Glutamatergic neuron (in vitro differentiated cells): ENCODE results near the gene MRC1. TPM values are rescaled to one million over a fixed set of nuclear protein-coding genes. Genes with fewer than 3 reads are reported as not detected.

Experiments
- DNase-seq: peaks from one replicate; pipeline ENCODE4 v3.0.0; 2022
- H3K27ac Mint-ChIP-seq: one replicate; pipeline ENCODE4 v1.8.0; 2020; ENCODE audit warnings: mild to moderate bottlenecking, mixed read lengths, inconsistent platforms; ENCODE audit not compliant: unreplicated experiment
- H3K27me3 Mint-ChIP-seq: one replicate; pipeline ENCODE4 v1.8.0; 2020; ENCODE audit warnings: mild to moderate bottlenecking, moderate library complexity, mixed read lengths, inconsistent platforms; ENCODE audit not compliant: unreplicated experiment
- H3K36me3 Mint-ChIP-seq: one replicate; pipeline ENCODE4 v1.8.0; 2020; ENCODE audit warnings: mild to moderate bottlenecking, mixed read lengths, inconsistent platforms; ENCODE audit not compliant: unreplicated experiment
- H3K4me1 Mint-ChIP-seq: one replicate; pipeline ENCODE4 v1.8.0; 2020; ENCODE audit warnings: mild to moderate bottlenecking, low read depth, mixed read lengths, inconsistent platforms; ENCODE audit not compliant: unreplicated experiment
- H3K4me3 Mint-ChIP-seq: one replicate; pipeline ENCODE4 v1.8.0; 2020; ENCODE audit warnings: mild to moderate bottlenecking, mixed read lengths, inconsistent platforms; ENCODE audit not compliant: unreplicated experiment
- H3K9me3 Mint-ChIP-seq: one replicate; pipeline ENCODE4 v1.8.0; 2020; ENCODE audit warnings: mild to moderate bottlenecking, moderate library complexity, mixed read lengths, inconsistent platforms; ENCODE audit not compliant: unreplicated experiment
- total RNA-seq: library from RNA; stranded (reverse); fragmentation: NEBNext Ultra II Directional; extraction: Animal tissue kit (Norgen Biotek cat#: 25700); gene quantifications from one replicate; pipeline ENCODE4 v1.2.1, GENCODE V29; 2021; ENCODE audit not compliant: unreplicated experiment
- TF ChIP-seq, protein P1 (sequence below): fragments of 200-600 bp; sonication (generic); IDR thresholded peaks from one replicate; pipeline ENCODE4 v1.5.0; 2021; ENCODE audit not compliant: partially characterized antibody, unreplicated experiment

MRC1 gene
- total RNA-seq, 1 donor from 2014 or later = 7.9 TPM

DNA sequence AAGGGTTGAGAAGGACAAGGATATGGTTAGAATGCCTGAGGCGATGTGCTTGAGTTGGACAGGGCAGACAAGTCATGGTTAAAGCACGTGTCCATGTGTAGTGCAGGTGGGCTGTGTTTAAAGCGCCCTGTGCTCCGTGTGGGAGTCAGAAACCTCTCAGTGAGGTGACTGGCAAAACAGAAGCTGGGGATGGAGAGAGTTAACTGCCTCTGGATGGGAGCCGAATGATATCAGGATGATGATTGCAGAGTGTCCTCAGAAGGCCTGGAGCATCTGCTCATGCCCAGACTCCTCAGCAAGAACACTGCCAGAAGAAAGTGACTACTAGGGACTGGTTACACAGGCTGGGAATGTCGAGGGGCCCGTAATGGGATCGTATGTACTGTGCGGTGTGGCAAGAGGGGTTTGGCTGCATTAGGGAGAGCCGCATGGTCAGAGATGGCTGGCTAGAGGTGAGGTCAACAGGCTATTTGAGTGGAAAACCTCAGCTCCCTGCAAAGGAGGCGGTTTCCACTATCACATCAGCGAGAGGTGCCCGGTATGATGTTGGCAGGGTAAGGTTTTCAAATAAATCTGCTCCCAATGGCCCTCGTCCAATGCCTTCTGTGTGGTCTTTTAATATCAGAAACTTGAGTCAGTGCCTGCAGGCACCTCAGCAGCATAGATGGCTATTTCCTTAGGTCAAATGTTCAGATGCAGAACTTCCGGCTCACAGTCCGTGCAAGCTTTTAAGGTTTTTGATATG is 26.1 kb upstream of the MRC1 start:
- no peak for DNase-seq
- H3K9me3 Mint-ChIP-seq = no peaks in the 10 kb centered on the region
- H3K27ac Mint-ChIP-seq = no peak overlapping the region
- peaks cover 3% of the 10 kb centered on the region for H3K27me3 Mint-ChIP-seq
- TF ChIP-seq, protein P1, sequence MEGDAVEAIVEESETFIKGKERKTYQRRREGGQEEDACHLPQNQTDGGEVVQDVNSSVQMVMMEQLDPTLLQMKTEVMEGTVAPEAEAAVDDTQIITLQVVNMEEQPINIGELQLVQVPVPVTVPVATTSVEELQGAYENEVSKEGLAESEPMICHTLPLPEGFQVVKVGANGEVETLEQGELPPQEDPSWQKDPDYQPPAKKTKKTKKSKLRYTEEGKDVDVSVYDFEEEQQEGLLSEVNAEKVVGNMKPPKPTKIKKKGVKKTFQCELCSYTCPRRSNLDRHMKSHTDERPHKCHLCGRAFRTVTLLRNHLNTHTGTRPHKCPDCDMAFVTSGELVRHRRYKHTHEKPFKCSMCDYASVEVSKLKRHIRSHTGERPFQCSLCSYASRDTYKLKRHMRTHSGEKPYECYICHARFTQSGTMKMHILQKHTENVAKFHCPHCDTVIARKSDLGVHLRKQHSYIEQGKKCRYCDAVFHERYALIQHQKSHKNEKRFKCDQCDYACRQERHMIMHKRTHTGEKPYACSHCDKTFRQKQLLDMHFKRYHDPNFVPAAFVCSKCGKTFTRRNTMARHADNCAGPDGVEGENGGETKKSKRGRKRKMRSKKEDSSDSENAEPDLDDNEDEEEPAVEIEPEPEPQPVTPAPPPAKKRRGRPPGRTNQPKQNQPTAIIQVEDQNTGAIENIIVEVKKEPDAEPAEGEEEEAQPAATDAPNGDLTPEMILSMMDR = no peak
- H3K4me1 Mint-ChIP-seq = no peaks in the 10 kb centered on the region
- no peaks in the 10 kb centered on the region for H3K36me3 Mint-ChIP-seq
- no peak overlapping the region for H3K4me3 Mint-ChIP-seq

DNA sequence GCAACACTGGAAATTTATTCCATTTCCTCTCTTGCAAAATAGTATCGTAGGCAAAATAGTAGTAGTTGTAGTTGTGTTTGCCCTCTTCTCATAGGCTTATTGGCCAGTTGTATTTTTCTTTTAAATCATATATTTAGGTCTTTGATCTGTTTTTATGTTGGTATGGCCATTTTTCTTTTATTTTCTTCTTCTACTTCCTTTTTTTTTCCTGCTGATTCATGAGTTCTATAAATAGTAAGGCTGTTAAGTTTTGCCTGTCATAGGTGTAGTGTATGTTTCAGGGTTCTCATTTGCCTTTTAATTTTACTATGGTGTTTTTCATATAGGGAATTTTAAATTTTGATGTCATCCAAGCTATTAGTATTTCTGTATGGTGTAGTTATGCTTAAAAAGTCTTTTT is 25.4 kb upstream of the MRC1 start:
- no peaks in the 10 kb centered on the region for H3K9me3 Mint-ChIP-seq
- TF ChIP-seq, protein P1 = no peak
- no peak for DNase-seq
- H3K27me3 Mint-ChIP-seq = peaks cover 3% of the 10 kb centered on the region
- H3K27ac Mint-ChIP-seq = no peak overlapping the region
- no peaks in the 10 kb centered on the region for H3K4me1 Mint-ChIP-seq
- no peak overlapping the region for H3K4me3 Mint-ChIP-seq
- H3K36me3 Mint-ChIP-seq = no peaks in the 10 kb centered on the region

DNA sequence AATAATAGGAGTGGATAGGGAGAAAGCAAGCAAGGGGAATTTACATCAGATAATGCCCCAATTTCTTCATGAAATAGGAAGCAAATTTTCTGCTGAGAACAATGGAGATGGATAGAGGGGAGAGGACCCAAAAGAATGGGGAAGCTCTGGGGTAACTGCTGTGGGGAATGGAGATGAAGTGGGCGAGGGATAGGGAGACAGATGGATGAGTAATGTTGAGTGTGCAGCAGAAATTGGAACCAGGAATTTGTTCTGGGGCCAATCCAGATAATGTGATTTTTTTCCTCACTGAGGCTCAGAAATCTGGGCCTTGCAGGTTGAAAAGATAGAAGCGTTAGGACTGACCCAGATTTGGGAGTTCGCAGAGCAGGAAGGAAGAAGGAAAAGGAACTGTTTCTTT is 24.5 kb upstream of the MRC1 start:
- Mint-ChIP-seq H3K36me3 (no peaks in the 10 kb centered on the region), H3K27ac (no peak overlapping the region)
- TF ChIP-seq, protein P1 = no peak

DNA sequence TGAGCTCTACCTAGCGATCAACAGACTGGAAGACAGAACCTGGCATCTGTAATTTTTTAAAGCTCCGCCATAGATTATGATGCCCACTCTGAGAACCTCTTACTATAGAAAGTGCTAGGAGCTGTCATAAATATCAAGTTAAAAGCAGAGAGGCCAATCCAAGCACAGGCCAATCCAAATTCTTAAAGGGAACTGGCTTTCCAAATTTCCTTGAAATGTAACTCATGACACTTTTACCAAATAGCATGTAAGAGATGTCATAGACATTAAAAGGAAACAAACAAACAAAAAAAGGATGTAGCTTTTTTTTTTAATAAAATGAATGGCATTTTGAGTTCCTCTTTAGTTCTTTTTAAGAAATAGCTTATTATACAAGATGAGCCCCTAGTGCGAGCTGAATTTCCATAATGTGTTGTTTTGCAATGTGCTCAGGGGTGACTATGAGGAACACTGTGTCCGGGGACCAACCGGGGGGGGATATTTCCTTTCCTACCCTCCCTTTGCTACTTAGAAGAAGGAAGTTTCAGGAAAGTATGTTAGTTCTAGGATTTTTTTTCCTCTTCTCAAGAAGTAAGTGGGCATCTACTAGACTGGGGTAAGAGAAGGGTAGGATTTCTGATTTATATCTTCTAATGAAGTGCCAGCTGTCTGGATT is 23.7 kb upstream of the MRC1 start:
- no peak for DNase-seq
- Mint-ChIP-seq H3K4me1 (no peaks in the 10 kb centered on the region), H3K36me3 (no peaks in the 10 kb centered on the region), H3K4me3 (no peak overlapping the region), H3K27me3 (peaks cover 3% of the 10 kb centered on the region), H3K27ac (no peak overlapping the region), H3K9me3 (no peaks in the 10 kb centered on the region)
- TF ChIP-seq, protein P1 = no peak

More for the DNA sequence above, 24.5 kb upstream of the MRC1 start:
- Mint-ChIP-seq H3K4me1 (no peaks in the 10 kb centered on the region), H3K9me3 (no peaks in the 10 kb centered on the region), H3K4me3 (no peak overlapping the region), H3K27me3 (peaks cover 3% of the 10 kb centered on the region)
- DNase-seq = no peak
